K562 (cell line): ENCODE measurements around the gene SRBD1. TPM values are rescaled to one million over a fixed set of nuclear protein-coding genes. Genes with fewer than 3 reads are reported as not detected.

Experiments
- ATAC-seq: fragments of 200-7000 bp; cut with Tn5 transposase; 3 replicates; pipeline ENCODE4 v1.9.1; 2020; ENCODE audit warnings: moderate library complexity
- BruUV-seq: library from RNA; stranded (reverse); fragments of 400-500 nt; replicated peaks from 2 replicates; lab custom pipeline; 2021; lab: Mats Ljungman, UMichigan
- CTCF ChIA-PET: fragments of 300-600 bp; formaldehyde crosslinking; extraction: SDS; loops from one replicate; lab custom pipeline; 2021; ENCODE audit warnings: low intra/inter-chr PET ratio; lab: Yijun Ruan, JAX
- POLR2A ChIA-PET: fragments of 300-600, 350-650 bp; sonication (Branson Sonifier 250); formaldehyde crosslinking; extraction: SDS; loops from one replicate; lab custom pipeline; 2021; ENCODE audit warnings: antibody characterized with exemption, inconsistent platforms; lab: Yijun Ruan, JAX
- DNase-seq, 4 experiments: peaks; one replicate each; pipeline versions ENCODE4 v3.0.0 to v3.0.0-alpha.2; 2011 to 2018; ENCODE audit warnings: low spot score in 3 of 4, mixed read lengths in 3 of 4; ENCODE audit errors: extremely low read depth in 1 of 4
- FAIRE-seq: peaks from 2 replicates; lab custom pipeline; 2011; peaks lifted over from hg19 to GRCh38; lab: Jason Lieb, UNC
- H2AFZ ChIP-seq: 2 replicates; pipeline ENCODE4 v1.6.0; 2011; ENCODE audit warnings: low read depth, low read length, control low read depth, inconsistent platforms
- H3K27ac ChIP-seq: fragments of 200-600 bp; 3 replicates; pipeline ENCODE4 v1.8.0; 2011; ENCODE audit warnings: low read depth, mild to moderate bottlenecking, control low read depth, inconsistent platforms, low read length, moderate library complexity, mixed read lengths; ENCODE audit errors: extremely low read depth
- H3K27me3 ChIP-seq, 2 experiments: fragments of 300-600 bp in 1 of 2; 2 replicates in 1 of 2; 3 replicates in 1 of 2; pipeline versions ENCODE4 v1.6.0 to v1.8.0; 2011; ENCODE audit warnings: inconsistent platforms in 2 of 2, low read length in 2 of 2, mild to moderate bottlenecking in 1 of 2, mixed read lengths in 1 of 2, moderate library complexity in 1 of 2; ENCODE audit not compliant: control insufficient read depth in 2 of 2, insufficient read depth in 2 of 2
- H3K36me3 ChIP-seq: fragments of 300-600 bp; 3 replicates; pipeline ENCODE4 v1.8.0; 2011; ENCODE audit warnings: mild to moderate bottlenecking, low read length, inconsistent platforms; ENCODE audit not compliant: control insufficient read depth, insufficient read depth
- H3K4me1 ChIP-seq, 2 experiments: fragments of 200-600 bp in 1 of 2; replicated peaks in 1 of 2; 2 replicates in 1 of 2; 3 replicates in 1 of 2; pipeline versions ENCODE4 v1.5.1 to v1.8.0; 2011; ENCODE audit warnings: inconsistent platforms in 2 of 2, low read length in 2 of 2, mild to moderate bottlenecking in 1 of 2, mixed read lengths in 1 of 2, moderate library complexity in 1 of 2; ENCODE audit not compliant: control insufficient read depth in 2 of 2, insufficient read depth in 2 of 2
- H3K4me2 ChIP-seq: 2 replicates; pipeline ENCODE4 v1.6.1; 2011; ENCODE audit warnings: low read length, control low read depth, inconsistent platforms, mixed read lengths; ENCODE audit not compliant: insufficient read depth
- H3K4me3 ChIP-seq: fragments of 200-600 bp; sonication (generic), shearing (Covaris generic); 2 replicates; pipeline ENCODE4 v1.5.1; 2016; ENCODE audit warnings: control low read depth, inconsistent platforms
- H3K79me2 ChIP-seq: fragments of 200-600 bp; 3 replicates; pipeline ENCODE4 v1.8.0; 2011; ENCODE audit warnings: low read length, inconsistent platforms; ENCODE audit not compliant: control insufficient read depth, insufficient read depth
- H3K9ac ChIP-seq, 2 experiments: 2 replicates each; pipeline versions ENCODE4 v1.6.0 to v1.6.1; 2011; ENCODE audit warnings: low read depth in 2 of 2, low read length in 2 of 2, control low read depth in 1 of 2, inconsistent platforms in 1 of 2, mild to moderate bottlenecking in 1 of 2, mixed read lengths in 1 of 2; ENCODE audit not compliant: insufficient read depth in 1 of 2
- H3K9me1 ChIP-seq: one replicate; pipeline ENCODE4 v1.6.0; 2011; ENCODE audit warnings: inconsistent platforms, mild to moderate bottlenecking, low read length, moderate library complexity; ENCODE audit not compliant: control insufficient read depth, insufficient read depth
- H3K9me3 ChIP-seq: replicated peaks from 2 replicates; pipeline ENCODE4 v1.5.1; 2011; ENCODE audit warnings: low read depth, low read length, inconsistent platforms; ENCODE audit not compliant: control insufficient read depth, insufficient read depth
- H4K20me1 ChIP-seq: replicated peaks from 2 replicates; pipeline ENCODE4 v1.6.1; 2011; ENCODE audit warnings: low read length, inconsistent platforms, mixed read lengths; ENCODE audit not compliant: control insufficient read depth, insufficient read depth
- BHLHE40 ChIP-seq: IDR thresholded peaks from 2 replicates; pipeline ENCODE4 v1.6.1; 2011; ENCODE audit warnings: low read length, improper control_type of control experiment
- HDAC3 ChIP-seq: fragments of 450-650 bp; IDR thresholded peaks from 2 replicates; pipeline ENCODE4 v1.6.1; 2018; ENCODE audit warnings: borderline replicate concordance, mild to moderate bottlenecking, moderate library complexity; ENCODE audit not compliant: partially characterized antibody
- ILF3 ChIP-seq: fragments of 450-650 bp; IDR thresholded peaks from 2 replicates; pipeline ENCODE4 v1.6.1; 2018; ENCODE audit warnings: antibody characterized with exemption, mild to moderate bottlenecking, moderate library complexity, borderline replicate concordance
- SMAD4 ChIP-seq: fragments of 250-450 bp; sonication (Bioruptor Pico); conservative IDR thresholded peaks from 2 replicates; pipeline ENCODE4 v1.8.0; 2021; ENCODE audit warnings: inconsistent platforms, mild to moderate bottlenecking, moderate library complexity
- ZC3H4 ChIP-seq: sonication (generic); formaldehyde crosslinking; IDR thresholded peaks from 2 replicates; pipeline ENCODE4 v1.9.0; 2021; ENCODE audit warnings: missing genetic modification reagents, borderline replicate concordance
- ZFP36 ChIP-seq: fragments of 150-350 bp; IDR thresholded peaks from 2 replicates; pipeline ENCODE4 v1.6.1; 2018; ENCODE audit warnings: low read length, low read depth; ENCODE audit not compliant: partially characterized antibody
- ZFPM2 ChIP-seq: fragments of 250-450 bp; sonication (Bioruptor Pico); IDR thresholded peaks from 2 replicates; pipeline ENCODE4 v1.5.1; 2022; ENCODE audit warnings: mild to moderate bottlenecking
- in situ Hi-C: fragments of 300-500 bp; cut with MboI; formaldehyde crosslinking; loops from 4 replicates; pipeline ENCODE4 v1.15.0; 2018; ENCODE audit warnings: inconsistent platforms, mixed read lengths
- intact Hi-C: fragments of 100-400 bp; cut with micrococcal nuclease; formaldehyde crosslinking; loops from 2 replicates; pipeline ENCODE4 v1.14.2; 2022
- polyA plus RNA-seq, 8 experiments: library from polyadenylated mRNA; depleted of rRNA in 4 of 8; stranded (reverse) in 5 of 8; unstranded in 3 of 8; fragments of >200 nt; fragmentation: Nextera tagmentation in 2 of 8; fragmentation: Illumina TruSeq in 1 of 8; extraction: Ambion mirVana in 2 of 8; extraction: Trizol in 1 of 8; gene quantifications; 2 replicates each; pipeline versions ENCODE4 v1.2.1 to v1.2.3, GENCODE V29; 2011 to 2014; ENCODE audit warnings: inconsistent platforms in 1 of 8, missing spikeins in 1 of 8
- total RNA-seq, 7 experiments: library from RNA; depleted of rRNA in 6 of 7; stranded (reverse); fragments of >200 nt in 6 of 7; fragmentation: Illumina TruSeq in 2 of 7; extraction: Trizol in 2 of 7; gene quantifications; 2 replicates each; pipeline versions ENCODE4 v1.2.1 to v1.2.3, GENCODE V29; 2011 to 2021; ENCODE audit warnings: low replicate concordance in 1 of 7
- TF ChIP-seq, protein P1 (sequence below): fragments of 450-650 bp; IDR thresholded peaks from 2 replicates; pipeline ENCODE4 v1.6.1; 2017; ENCODE audit warnings: mild to moderate bottlenecking, moderate library complexity
- TF ChIP-seq, protein P2 (sequence below): fragments of 450-650 bp; IDR thresholded peaks from 2 replicates; pipeline ENCODE4 v1.6.1; 2017; ENCODE audit warnings: antibody characterized with exemption

Gene SRBD1
- total and polyA plus RNA-seq, 9 of the 15 experiments (the other 6 are each of a cell fraction or from before 2014, with no cell fraction given): 6.9 to 23.2 (median 14.7) TPM

DNA sequence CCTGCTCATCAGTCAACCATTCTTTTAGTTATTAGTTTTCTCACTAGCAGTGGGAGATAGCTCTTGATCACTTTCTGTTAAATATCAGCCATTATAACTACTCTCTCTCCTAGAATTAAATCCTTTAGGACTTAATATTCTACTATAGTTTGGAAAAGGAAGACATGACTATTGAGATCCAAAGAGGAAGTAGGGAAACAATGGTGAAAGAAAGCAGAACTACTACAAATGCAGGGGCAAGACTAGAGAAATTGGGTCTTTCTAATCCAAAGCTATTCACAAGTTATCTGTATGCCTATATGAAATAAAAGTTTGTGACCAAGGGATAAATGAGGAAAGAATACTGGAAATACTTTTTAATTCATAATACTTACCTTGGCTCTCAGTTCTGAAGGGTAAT lies 65.1 kb downstream of the SRBD1 start:
- peaks cover 15% of the 10 kb centered on the region for H3K9me3 ChIP-seq
- H3K79me2 ChIP-seq: no peaks in the 10 kb centered on the region
- no peak overlapping the region for H3K9ac ChIP-seq
- CTCF ChIA-PET: no interaction called here
- no peaks in the 10 kb centered on the region for H3K9me1 ChIP-seq
- H3K27ac ChIP-seq: no peak overlapping the region
- in situ Hi-C loops: no loop called here
- no peaks in the 10 kb centered on the region; a peak in 2 of 5 replicates for H3K4me1 ChIP-seq
- FAIRE-seq (no peak), DNase-seq (no peak), ATAC-seq (no peak)
- BruUV-seq: no TSS peak
- TF ChIP-seq ZC3H4 (CRISPR knock-in tag) (no peak), SMAD4 (CRISPR knock-in tag) (no peak), BHLHE40 (no peak), HDAC3 (no peak), ZFPM2 (no peak), ILF3 (no peak), ZFP36 (no peak)
- TF ChIP-seq, protein P1, sequence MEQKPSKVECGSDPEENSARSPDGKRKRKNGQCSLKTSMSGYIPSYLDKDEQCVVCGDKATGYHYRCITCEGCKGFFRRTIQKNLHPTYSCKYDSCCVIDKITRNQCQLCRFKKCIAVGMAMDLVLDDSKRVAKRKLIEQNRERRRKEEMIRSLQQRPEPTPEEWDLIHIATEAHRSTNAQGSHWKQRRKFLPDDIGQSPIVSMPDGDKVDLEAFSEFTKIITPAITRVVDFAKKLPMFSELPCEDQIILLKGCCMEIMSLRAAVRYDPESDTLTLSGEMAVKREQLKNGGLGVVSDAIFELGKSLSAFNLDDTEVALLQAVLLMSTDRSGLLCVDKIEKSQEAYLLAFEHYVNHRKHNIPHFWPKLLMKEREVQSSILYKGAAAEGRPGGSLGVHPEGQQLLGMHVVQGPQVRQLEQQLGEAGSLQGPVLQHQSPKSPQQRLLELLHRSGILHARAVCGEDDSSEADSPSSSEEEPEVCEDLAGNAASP: no peak
- TF ChIP-seq, protein P2, sequence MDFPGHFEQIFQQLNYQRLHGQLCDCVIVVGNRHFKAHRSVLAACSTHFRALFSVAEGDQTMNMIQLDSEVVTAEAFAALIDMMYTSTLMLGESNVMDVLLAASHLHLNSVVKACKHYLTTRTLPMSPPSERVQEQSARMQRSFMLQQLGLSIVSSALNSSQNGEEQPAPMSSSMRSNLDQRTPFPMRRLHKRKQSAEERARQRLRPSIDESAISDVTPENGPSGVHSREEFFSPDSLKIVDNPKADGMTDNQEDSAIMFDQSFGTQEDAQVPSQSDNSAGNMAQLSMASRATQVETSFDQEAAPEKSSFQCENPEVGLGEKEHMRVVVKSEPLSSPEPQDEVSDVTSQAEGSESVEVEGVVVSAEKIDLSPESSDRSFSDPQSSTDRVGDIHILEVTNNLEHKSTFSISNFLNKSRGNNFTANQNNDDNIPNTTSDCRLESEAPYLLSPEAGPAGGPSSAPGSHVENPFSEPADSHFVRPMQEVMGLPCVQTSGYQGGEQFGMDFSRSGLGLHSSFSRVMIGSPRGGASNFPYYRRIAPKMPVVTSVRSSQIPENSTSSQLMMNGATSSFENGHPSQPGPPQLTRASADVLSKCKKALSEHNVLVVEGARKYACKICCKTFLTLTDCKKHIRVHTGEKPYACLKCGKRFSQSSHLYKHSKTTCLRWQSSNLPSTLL: no peak
- H3K4me2 ChIP-seq: no peak overlapping the region
- H3K4me3 ChIP-seq: no peak overlapping the region
- peaks cover 56% of the 10 kb centered on the region for H3K36me3 ChIP-seq
- no peaks in the 10 kb centered on the region for H3K27me3 ChIP-seq
- H4K20me1 ChIP-seq: no peaks in the 10 kb centered on the region
- no peak overlapping the region for H2AFZ ChIP-seq
- intact Hi-C loops: no loop called here
- POLR2A ChIA-PET: interaction anchor here (0.5 to 0.8 kb wide), 2 partner anchors 8 to 23 kb away, joined by 3 to 4 read pairs; no protein-coding TSS in a partner anchor
